Measurements from ENCODE around the gene SLC39A13. TPM values are rescaled to one million over a fixed set of nuclear protein-coding genes. Genes with fewer than 3 reads are reported as not detected.
A peak's percentile ranks its signal among the peaks of the same experiment; 100 is the strongest.

Gene SLC39A13
- total and polyA plus RNA-seq, 8 donors, result 29.6 to 66.1 (median 36.6) TPM

- H3K27ac ChIP-seq, result peak overlapping the region in 1 of 2 donors; percentile 93
- peak; percentile 88 to 94 for TF ChIP-seq CTCF (IDR thresholded peaks at IDR 0.05)
Measured at GRCh38 chr11:47373876-47374719, 34.3 kb upstream of the SLC39A13 start.

DNA sequence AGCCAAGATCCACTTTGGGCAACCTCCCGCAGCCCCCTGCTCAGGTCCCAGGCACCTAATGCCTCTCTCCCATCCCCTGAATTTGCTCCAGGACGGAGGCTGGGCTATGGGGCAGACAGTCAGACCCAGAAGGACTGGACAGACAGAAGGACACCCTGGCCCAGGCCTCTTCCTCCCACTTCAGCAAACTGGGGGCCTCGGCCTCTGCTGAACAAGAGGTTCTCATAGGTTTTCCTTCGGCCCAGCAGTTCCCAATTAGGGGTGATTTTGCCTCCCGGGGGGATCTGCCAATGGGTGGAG is 33.7 kb upstream of the SLC39A13 start:
- Histone ChIP-seq H3K9me3 (no peaks in the 10 kb centered on the region), H3K36me3 (peaks cover 0 to 64% of the 10 kb centered on the region in 2 donors), H3K27ac (peak overlapping the region in 1 of 2 donors; percentile 93), H3K27me3 (no peaks in the 10 kb centered on the region), H3K4me1 (peaks cover 0 to 55% of the 10 kb centered on the region in 2 donors), H3K4me3 (peak overlapping the region in 1 of 2 donors; percentile 67)
- no peak for DNase-seq
- no peak for TF ChIP-seq CTCF (IDR thresholded peaks at IDR 0.05)
- intact Hi-C loops (cut with DNase I), result loop anchor here in 1 of 2 donors (5.0 to 10.0 kb wide), 2 partner anchors 33 to 80 kb away; partner anchors contain the start of gene SLC39A13
- ATAC-seq, result no peak

More at GRCh38 chr11:47373876-47374719, 34.3 kb upstream of the SLC39A13 start:
- Histone ChIP-seq H3K9me3 (no peaks in the 10 kb centered on the region), H3K4me1 (peaks cover 4 to 55% of the 10 kb centered on the region in 2 donors), H3K4me3 (peak overlapping the region in 1 of 2 donors; percentile 67), H3K36me3 (peaks cover 0 to 68% of the 10 kb centered on the region in 2 donors), H3K27me3 (no peaks in the 10 kb centered on the region)
- ATAC-seq, result peak; percentile 81
- peak; percentile 63 to 97 (median 82) for DNase-seq
- intact Hi-C loops (cut with DNase I), result loop anchor here in 1 of 2 donors (5.0 to 10.0 kb wide), 2 partner anchors 33 to 81 kb away; partner anchors contain the start of gene SLC39A13

DNA sequence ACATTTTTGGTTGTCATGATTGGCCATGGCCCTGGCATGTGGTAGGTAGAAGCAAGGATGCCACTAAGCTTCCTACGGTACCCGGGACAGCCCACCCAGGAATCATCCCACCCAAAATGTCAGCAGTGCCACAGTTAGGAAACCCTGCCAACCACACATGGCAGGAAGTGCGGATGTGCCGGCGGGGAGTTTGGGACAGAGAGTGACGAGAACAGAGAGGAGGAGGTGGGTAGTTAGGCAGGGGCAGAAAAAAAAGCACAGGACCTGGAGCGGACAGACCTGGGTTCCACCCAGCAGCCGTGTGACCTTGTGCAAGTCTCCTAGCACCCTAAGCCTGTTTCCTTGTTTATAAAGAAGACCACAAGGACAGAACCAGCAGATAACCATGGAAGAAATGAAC is 33.4 kb upstream of the SLC39A13 start:
- intact Hi-C loops (cut with DNase I), result loop anchor here in 1 of 2 donors (10.0 kb wide), 1 partner anchor 80 kb away; no protein-coding TSS in a partner anchor
- Histone ChIP-seq H3K4me3 (peak overlapping the region in 1 of 2 donors; percentile 67), H3K9me3 (no peaks in the 10 kb centered on the region), H3K27ac (peak overlapping the region in 1 of 2 donors; percentile 93), H3K36me3 (peaks cover 0 to 61% of the 10 kb centered on the region in 2 donors), H3K4me1 (peaks cover 0 to 52% of the 10 kb centered on the region in 2 donors), H3K27me3 (no peaks in the 10 kb centered on the region)
- DNase-seq (no peak), ATAC-seq (no peak)
- no peak for TF ChIP-seq CTCF (IDR thresholded peaks at IDR 0.05)

- no peaks in the 10 kb centered on the region for H3K27me3 ChIP-seq
- peak overlapping the region in 1 of 2 donors; percentile 93 for H3K27ac ChIP-seq
- DNase-seq (no peak), ATAC-seq (no peak)
- peak overlapping the region in 1 of 2 donors; percentile 67 for H3K4me3 ChIP-seq
- no peaks in the 10 kb centered on the region for H3K9me3 ChIP-seq
- H3K36me3 ChIP-seq, result peaks cover 0 to 55% of the 10 kb centered on the region in 2 donors
- intact Hi-C loops (cut with DNase I), result loop anchor here in 1 of 2 donors (10.0 kb wide), 1 partner anchor 79 kb away; no protein-coding TSS in a partner anchor
- peaks cover 0 to 48% of the 10 kb centered on the region in 2 donors for H3K4me1 ChIP-seq
- no peak for TF ChIP-seq CTCF (IDR thresholded peaks at IDR 0.05)
Measured at GRCh38 chr11:47375546-47376085, 32.8 kb upstream of the SLC39A13 start.

DNA sequence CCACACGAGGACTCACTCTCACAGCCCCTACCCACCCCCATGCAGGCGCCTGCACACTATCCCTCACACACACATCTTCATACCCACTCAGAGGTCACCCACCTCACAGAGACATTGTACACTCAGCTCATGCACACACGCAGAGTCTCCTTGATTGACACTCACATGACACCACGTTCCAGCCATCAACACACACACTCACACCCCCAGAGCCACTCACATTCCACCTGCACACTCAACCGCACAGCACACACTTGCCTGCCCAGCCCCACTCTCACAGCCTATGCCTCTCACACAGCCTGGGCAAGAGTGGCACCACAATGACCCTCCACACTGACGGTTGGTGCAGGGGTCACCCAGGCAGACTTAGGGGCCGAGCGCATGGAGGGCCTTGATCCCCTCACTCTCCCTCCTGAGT is 32.3 kb upstream of the SLC39A13 start:
- Histone ChIP-seq H3K36me3 (peaks cover 0 to 50% of the 10 kb centered on the region in 2 donors), H3K27ac (peak overlapping the region in 1 of 2 donors; percentile 93), H3K4me1 (peaks cover 0 to 43% of the 10 kb centered on the region in 2 donors), H3K4me3 (peak overlapping the region; percentile 16 to 67), H3K27me3 (no peaks in the 10 kb centered on the region), H3K9me3 (no peaks in the 10 kb centered on the region)
- ATAC-seq, result peak; percentile 5
- intact Hi-C loops (cut with DNase I), result loop anchor here in 1 of 2 donors (10.0 kb wide), 1 partner anchor 79 kb away; no protein-coding TSS in a partner anchor
- no peak for DNase-seq
- no peak for TF ChIP-seq CTCF (IDR thresholded peaks at IDR 0.05)

Measured in left lung (tissue), 10 donors.